HG02973 (cell line): Measurements from ENCODE around the gene PTGER1.
"Not testable (repeated sequence)": the region's sequence is repeated elsewhere in the genome, so short reads cannot be mapped to it uniquely, and the experiment has no call there.

ENCODE experiments used
- ATAC-seq: cut with Tn5 transposase; IDR thresholded peaks from one replicate; pipeline ENCODE4 v1.9.1; 2021; ENCODE audit warnings: moderate library complexity; ENCODE audit not compliant: unreplicated experiment

PTGER1 gene, protein sequence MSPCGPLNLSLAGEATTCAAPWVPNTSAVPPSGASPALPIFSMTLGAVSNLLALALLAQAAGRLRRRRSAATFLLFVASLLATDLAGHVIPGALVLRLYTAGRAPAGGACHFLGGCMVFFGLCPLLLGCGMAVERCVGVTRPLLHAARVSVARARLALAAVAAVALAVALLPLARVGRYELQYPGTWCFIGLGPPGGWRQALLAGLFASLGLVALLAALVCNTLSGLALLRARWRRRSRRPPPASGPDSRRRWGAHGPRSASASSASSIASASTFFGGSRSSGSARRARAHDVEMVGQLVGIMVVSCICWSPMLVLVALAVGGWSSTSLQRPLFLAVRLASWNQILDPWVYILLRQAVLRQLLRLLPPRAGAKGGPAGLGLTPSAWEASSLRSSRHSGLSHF

DNA sequence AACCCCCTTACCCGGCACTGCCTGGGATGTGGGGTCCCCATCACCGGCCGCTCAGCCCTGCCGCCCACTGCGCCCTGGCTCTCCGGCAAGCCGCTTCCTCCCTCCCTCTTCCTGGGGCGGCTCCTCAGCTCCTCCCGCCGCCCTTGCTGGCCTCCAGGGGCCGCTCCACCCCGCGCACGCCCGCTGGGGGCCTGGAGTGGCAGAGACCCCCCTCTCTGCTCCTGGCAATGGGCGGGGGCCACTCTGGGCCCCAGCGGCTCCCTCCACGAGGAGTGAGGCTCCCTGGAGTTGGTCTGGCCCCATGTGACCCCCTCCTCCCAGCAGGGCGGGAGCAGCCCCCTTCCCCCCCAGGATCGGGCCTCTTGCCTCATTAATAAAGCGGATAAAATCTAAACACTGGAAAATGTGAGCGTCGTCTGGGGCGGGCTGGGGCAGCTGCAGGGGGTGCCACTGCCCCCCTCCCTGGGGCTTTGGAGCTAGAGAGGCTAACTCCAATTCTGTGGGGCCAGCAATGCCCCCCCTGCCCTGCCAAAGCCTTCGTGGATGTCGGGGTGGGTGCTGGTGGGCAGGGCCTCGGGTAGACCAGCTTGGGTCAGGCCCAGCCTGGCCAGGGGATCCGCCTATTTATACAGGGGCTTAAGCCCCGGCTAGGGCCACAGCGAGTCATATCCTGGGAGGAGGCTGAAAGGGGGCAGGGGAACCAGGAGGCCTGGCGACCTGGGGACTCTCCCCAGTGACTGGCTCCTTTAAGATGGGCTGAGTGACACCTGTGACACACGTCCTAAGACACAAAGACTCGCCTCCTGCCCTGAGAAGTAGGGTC is at the start of gene PTGER1:
Gene PTGER1, minus strand, starts transcription at position 104 of the 823 bp plus-strand sequence. CDS start 1,034 bp downstream, outside the sequence.
- ATAC-seq = no peak

DNA sequence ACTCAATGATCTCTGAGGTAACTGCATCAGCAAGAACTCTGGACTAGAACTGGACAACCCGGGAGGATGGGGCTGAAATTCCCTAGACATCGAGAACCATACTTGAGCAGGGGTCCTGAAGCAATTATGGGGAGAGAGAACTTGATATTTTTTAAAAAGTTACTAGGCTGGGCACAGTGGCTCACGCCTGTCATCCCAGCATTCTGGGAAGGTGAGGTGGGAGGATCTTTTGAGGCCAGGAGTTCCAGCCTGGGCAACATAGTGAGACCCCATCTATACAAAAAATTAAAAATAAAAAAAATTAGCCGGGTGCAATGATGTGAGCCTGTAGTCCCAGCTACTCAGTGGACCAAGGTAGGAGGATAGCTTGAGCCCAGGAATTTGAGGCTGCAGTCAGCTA is 45.4 kb upstream of the PTGER1 start:
- no peak for ATAC-seq

DNA sequence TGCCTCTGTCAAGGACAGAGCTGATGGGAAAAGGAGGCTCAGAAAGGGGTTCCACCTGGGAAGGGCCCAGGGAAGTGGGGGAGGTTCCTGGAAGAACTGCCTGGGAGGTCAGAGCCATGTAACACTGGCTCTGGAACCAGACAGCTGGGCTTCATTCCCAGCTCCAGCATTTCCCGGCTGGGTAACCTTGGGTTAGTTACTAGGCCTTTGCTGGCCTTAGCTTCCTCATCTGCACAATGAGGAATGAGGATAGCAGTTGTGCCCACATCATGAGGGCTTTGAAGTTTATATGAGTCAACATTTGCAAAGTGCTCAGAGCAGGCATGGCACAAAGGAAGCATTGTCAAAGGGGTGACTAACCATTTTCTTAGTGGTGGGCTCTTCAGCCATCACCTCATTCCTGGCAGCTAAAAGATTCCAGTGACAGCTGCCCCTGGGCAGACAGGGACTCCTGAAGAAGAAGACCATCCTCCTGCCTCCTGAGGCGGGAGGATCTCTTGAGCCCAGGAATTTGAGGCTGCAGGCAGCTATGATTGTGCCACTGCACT is 44.8 kb upstream of the PTGER1 start:
- ATAC-seq = no peak

DNA sequence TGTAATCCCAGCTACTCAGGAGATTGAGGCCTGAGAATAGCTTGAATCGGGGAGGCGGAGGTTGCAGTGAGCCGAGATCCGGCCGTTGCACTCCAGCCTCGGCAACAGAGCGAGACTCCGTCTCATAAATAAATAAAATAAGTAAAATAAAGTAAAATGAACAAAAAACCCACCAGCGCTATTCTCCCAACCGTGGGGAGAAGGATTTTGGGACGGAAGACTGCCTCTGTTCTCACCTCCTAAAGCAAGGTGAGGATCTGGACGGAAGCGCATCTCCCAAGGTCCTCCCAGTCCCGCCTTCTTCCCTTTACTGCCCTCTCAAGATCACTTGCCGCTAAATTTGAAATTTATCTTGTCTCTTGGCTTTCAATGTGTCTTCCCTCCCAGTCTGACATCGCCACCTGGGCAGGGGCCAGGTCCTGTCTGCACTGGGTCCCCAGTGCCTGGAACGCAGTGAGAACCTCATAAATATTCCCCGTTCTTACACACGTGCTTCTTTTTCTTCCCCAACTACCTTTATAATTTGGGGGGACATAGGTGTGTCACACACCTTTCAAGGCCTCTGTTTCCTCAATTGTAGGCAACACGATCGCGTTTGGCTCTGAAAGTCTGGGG is 44.2 kb upstream of the PTGER1 start:
- no peak for ATAC-seq

DNA sequence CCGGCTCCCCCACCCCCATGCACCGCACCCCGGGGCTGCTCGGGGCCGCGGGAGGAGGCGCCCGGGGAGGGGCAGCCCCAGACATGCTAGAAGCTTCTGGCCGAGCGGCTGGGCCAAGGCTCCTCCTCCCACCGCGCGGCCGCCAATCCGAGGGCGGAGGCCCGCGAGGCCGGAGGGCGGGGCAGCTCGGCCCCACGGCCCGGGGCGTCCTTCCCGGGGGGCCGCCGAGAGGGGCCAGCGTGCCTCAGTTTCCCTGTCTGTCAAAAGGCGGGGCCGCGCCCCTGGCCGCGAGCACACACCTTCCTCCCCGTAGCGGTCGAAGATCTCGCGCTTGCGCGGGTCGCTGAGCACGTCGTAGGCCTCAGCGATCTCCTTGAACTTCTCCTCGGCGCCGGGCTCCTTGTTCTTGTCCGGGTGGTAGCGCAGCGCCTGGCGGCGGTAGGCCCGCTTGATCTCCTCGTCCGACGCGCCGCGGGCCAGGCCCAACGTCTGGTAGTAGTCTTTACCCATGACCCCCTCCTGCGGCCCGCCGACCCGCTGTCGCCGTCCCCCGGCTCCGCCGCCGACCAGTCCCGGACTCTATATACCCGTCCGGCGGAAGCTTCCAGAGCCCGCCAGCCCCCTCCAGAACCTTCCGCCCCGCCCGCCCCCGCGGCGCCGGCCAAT is 42.8 kb upstream of the PTGER1 start, which contains the start of gene DNAJB1:
Gene DNAJB1, minus strand, starts transcription at position 558 of the 666 bp plus-strand sequence. Its CDS starts 48 bp downstream, at position 510.
- peak; percentile 48 for ATAC-seq

DNA sequence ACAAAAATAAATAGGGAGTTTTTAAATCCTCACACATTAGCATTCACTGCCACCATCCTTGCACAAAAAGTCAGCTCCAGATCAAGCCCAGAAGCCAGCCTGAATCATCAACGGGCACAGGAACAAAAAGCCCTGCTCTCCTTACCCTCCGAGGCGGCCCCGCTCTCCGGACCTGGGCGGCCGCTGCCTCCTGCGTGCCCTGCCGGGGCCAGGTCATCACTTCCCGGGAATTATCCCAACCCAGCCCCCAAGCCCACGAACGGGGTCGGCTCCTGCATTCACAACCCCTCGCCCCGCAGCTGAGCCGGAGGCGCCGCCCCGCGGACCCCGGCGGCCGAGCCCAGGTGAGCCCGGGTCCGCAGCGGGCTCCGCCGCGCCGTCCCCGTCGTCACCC is 42.3 kb upstream of the PTGER1 start:
- no peak for ATAC-seq

DNA sequence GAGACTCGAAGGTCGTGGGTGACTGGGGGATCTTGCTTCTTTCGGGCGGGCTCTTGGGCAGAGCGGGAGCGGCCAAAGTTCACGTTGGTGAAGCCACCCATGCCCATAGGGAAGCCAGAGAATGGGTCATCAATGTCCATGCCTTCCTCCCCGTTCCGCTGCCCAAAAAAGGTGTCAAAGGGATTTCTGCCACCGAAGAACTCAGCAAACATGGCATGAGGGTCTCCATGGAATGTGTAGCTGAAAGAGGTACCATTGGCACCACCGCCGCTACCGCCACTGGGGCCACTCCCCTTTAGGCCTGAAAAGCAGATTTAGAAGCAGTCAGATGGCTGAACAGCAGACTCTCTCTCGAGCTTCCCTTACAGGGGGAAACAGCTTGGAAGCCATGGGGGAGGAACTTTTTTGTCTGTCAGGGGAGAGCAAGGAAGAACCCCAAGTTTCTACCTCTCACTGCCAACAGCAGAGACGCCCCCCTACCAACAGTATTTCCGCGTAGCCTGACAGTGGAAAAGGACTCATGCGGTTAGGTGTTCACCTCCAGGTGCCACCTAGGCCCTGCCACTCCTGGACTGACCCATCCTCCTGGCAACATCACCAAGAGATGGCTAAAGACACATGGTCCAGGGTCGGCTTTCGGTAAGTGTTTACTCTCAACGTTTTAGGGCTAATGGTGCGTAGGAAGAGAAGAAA is 41.7 kb upstream of the PTGER1 start:
- no peak for ATAC-seq

DNA sequence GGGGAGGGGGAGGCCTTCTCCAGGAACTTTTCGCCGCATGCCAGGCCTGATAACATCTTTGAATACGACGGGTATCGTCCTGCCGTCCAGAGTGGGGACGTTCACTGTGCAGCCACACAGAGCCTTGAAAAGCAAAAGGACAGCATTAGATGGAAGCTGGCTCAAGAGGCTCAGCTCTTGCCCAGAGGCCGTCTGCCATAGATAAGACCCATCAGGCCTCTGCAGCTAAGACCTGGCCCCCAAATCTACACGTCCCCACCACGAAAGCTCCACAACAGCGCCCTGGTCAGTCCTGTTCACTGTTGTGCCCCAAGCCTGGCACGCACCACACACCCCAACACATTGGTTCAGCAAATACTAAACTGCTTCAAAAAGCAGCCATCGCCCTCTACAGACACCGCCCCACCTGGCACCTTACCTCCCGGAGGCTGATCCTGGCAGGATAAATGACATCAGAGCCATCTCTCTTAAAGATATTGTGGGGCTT is 40.9 kb upstream of the PTGER1 start:
- no peak for ATAC-seq

DNA sequence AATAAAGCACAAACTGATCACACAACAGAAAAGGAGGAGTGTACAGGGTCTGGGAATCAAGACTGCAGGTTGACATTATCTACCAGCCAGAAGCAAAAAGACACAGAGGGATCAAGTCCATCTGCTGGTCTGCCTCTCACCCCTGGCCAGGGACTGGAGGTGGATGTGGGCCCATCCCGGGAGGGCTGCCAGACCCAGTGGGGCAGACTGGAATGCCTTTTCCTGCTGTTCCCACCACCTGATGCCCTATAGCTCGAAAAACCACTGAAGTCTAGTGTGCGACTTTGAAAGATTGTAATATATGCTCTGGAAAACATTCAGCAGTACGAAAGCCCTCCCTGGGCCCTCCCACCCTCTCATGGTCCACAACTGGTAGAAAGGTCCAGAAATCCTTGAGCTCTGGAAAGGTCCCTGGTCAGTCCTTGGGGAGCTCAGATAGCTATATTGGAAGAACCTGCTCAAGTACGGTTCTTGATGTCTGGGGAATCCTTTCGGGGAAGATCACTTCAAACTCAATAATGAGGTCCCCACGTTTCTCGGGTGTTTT is 40.4 kb upstream of the PTGER1 start:
- no peak for ATAC-seq

DNA sequence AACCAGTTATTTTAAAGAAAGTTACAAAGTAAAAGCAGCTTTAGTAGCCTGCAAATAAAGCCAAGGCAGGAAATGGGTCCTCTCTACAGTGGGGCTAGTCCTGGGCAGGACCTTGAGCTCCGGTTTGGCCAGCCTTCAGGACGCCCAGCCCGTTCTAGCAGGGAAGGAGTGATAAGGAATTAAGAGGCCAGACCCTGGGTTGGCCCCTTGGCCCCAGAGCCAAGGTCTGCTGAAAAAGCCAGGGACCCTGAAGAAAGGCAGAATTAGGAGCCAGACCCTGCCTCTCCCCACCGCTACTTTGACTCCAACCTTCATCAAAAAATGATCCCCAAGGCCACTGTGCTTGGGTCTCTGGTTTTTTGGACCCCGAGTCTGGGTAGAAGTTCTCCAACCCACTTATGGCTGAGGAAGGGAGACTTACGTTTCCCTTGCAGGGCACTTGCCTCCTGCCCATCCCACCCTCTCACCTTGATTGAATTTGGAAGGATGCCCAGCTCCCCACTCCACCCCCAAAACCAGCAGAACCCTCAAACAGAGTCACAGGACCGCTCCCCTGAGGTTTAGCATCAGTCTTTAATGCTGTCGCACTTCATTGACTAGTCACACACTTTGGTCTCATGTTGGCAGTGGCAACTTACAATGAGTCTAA is 39.2 kb upstream of the PTGER1 start:
- ATAC-seq = no peak

DNA sequence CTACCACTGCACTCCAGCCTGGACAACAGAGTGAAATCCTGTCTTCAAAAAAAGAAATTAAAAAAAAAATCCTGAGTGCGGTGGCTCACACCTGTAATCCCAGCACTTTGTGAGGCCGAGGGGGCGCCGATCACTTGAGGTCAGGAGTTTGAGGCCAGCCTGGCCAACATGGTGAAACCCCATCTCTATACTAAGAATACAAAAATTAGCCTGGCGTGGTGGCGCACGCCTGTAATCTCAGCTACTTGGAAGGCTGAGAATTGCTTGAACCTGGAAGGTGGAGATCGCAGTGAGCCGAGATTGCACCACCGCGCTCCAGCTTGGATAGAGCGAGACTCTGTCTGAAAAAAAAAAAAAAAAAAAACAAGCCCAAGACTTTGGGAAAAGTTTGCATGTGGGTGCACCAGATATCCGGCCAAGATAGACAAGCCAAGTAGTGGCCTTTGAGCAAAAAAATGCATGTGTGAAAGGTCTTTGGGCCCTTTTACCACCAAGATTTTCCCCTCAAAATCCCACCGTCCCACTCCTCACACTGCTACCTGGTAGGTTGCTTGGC is 37.3 kb upstream of the PTGER1 start:
- ATAC-seq = no peak

DNA sequence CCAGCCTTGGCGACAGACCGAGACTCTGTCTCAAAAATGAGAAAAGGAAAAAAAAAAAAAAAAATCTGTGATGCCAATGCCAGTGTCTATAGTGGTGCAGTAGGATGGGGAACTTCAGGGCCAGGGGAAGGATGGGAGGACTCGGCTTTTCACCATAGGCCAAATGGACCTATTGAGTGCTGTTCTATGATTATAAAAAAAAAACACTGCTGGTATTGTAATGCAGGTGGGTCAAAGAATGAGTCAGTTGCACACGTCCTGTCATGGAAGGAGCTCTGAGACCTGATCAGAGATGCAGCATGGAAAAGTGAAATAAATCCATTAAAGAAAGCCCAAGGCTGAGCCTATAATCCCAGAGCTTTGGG is 36.1 kb upstream of the PTGER1 start:
- ATAC-seq = no peak

DNA sequence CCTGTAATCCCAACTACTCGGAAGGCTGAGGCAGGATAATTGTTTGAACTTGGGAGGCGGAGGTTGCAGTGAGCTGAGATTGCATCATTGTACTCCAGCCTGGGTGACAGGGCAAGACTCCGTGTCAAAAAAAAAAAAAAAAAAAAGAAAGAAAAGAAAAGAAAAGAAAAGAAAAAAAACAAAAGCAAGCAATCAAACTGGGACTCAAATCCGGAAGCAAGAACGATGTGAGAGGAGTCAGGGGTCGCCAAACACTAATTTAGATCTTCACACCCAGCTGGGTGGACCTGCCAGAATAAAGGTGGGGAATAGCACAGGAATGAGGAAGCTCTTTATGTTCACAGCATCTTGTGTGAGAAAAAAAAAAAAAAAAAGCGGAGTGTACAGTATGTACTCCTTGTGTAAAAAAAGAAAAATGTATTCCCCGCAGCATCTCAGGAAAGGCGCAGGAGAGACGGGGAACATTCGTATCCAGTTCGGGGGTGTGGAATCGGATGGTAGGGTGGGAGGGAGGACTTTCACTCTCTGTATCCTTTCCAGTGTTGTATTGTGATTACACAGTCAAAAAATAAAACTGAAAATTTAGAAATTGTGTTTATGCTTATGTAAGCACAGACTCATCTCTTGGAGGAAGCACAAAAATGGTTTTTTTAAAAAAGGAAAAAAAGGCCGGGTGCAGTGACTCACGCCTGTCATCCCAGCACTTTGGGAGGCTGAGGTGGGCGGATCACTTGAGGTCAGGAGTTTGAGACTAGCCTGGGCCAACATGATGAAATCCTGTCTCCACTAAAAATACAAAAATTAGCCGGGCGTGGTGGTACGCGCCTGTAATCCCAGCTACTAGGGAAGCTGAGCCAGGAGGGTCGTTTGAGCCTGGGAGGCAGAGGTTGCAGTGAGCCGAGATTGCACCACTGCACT is 35.4 kb upstream of the PTGER1 start:
- no peak for ATAC-seq

DNA sequence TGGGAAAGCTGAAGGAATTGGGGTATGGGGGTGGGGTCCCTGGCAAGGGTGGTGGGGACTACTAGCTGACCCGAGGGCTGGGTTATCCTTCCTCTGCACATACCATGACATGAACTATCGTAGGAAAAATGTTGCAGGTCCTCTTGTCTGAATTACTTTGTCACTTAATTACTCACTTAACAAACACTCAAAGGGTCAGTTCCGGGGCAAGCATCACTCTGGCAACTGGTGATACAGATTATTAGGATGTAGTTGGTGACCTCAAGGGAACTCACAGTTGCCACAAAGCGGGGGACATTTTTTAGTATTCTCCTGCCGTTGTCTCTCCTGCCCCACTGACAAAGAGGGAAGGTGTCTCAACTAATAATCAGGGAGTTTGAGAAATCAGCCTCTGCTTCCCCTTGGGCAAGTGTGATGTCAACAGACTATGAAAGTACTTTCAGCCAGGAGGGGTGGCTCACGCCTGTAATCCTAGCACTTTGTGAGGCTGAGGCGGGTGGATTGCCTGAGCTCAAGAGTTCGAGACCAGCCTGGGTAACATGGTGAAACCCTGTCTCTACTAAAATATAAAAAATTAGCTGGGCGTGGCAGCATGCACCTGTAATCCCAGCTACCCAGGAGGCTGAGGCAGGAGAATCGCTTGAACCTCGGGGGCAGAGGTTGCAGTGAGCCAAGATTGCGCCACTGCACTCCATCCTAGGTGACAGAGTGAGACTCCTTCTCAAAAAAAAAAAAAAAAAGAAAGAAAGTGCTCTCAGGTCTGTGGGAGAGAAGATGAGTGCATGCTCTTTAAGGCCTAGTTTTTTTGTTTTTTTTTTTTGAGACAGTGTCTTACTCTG is 32.8 kb upstream of the PTGER1 start:
- no peak for ATAC-seq

DNA sequence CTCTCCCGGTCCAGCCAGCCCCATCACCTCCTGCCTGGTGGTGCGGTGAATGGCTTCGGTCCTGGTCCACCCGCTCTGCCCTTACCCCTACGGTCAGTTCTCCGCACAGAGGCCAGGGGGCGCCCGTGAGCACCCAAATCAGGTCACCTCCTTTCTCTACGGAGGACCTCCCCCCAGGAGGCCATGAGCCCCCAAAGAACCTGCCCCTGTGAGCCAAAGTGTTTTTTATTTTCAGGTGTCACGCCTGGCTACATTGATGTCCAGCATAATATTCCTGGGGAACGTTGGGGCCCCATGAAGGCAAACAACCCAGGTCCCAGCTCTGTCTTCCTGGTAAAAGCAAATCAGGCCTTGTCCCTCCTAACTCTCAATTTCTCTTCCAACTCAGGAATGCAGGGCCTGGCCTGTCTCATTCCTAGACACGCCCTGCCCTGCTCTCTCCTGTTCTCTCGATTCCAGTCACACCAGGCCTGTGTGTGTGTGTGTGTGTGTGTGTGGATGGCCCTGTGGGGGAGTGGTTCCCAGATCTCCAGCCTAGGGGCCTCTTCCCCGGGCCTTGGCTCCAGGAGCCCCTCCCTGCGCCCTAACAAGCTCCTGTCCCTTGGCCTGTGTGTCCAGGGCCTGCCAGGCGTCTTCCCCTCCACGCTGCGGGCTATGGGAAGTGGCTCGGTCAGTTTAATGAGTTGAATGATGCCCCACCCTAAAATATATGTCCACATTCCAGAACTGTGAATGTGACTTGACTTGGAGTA is 30.5 kb upstream of the PTGER1 start:
- ATAC-seq = no peak

DNA sequence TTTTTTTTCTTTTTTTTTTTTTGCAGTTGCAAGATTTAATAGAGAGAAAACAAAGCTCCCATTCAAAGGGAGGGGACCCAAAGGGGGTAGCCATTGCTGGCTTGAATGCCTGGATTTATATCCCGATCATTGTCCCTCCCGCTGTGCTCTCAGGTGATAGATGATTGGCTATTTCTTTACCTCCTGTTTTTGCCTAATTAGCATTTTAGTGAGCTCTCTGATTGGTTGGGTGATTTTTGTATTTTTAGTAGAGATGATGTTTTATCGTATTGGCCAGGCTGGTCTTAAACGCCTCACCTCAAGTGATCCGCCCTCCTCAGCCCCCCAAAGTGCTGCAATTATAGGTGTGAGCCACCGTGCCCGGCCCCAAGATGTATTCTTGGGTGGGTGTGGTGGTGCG is 29.4 kb upstream of the PTGER1 start:
- ATAC-seq = not testable (repeated sequence)
